ENCODE results near the gene ANKRD36C.
"Not testable (repeated sequence)": the region's sequence is repeated elsewhere in the genome, so short reads cannot be mapped to it uniquely, and the experiment has no call there.

ANKRD36C gene

GRCh38 chr2:95894443-95894842, 97.2 kb downstream of the ANKRD36C start:
- not testable (repeated sequence) for DNase-seq (ENCODE audit: low read depth); H3K4me3 ChIP-seq (ENCODE audit: low read length)

- not testable (repeated sequence) for DNase-seq (ENCODE audit: low read depth); H3K4me3 ChIP-seq (ENCODE audit: low read length)
Measured at GRCh38 chr2:95867929-95868328, 123.7 kb downstream of the ANKRD36C start.

GRCh38 chr2:95867047-95867677, 124.5 kb downstream of the ANKRD36C start:
- H3K4me3 ChIP-seq (ENCODE audit: low read length); DNase-seq (ENCODE audit: low read depth): not testable (repeated sequence)

- H3K4me3 ChIP-seq (ENCODE audit: low read length); DNase-seq (ENCODE audit: low read depth): not testable (repeated sequence)
Measured at GRCh38 chr2:95862121-95862520, 129.5 kb downstream of the ANKRD36C start.

GRCh38 chr2:95836151-95836550, 155.5 kb downstream of the ANKRD36C start:
- no peak for DNase-seq (ENCODE audit: low read depth)
- no peak for TF ChIP-seq CTCF (conservative IDR thresholded peaks at IDR 0.05; ENCODE audit: low read length)
- H3K4me3 ChIP-seq (ENCODE audit: low read length), result no peak overlapping the region

- not testable (repeated sequence) for DNase-seq (ENCODE audit: low read depth); H3K4me3 ChIP-seq (ENCODE audit: low read length)
Measured at GRCh38 chr2:95834077-95835013, 157.3 kb downstream of the ANKRD36C start.

GRCh38 chr2:95824218-95824617, 167.4 kb downstream of the ANKRD36C start:
- not testable (repeated sequence) for DNase-seq (ENCODE audit: low read depth); H3K4me3 ChIP-seq (ENCODE audit: low read length)

GRCh38 chr2:95817521-95817920, 174.1 kb downstream of the ANKRD36C start:
- DNase-seq (ENCODE audit: low read depth); H3K4me3 ChIP-seq (ENCODE audit: low read length): not testable (repeated sequence)

GRCh38 chr2:95813311-95813710, 178.3 kb downstream of the ANKRD36C start:
- peak; percentile 74 for DNase-seq (ENCODE audit: low read depth)
- not testable (repeated sequence) for H3K4me3 ChIP-seq (ENCODE audit: low read length)

- DNase-seq (ENCODE audit: low read depth), result no peak
- TF ChIP-seq CTCF (conservative IDR thresholded peaks at IDR 0.05; ENCODE audit: low read length), result no peak
- no peak overlapping the region for H3K4me3 ChIP-seq (ENCODE audit: low read length)
Measured at GRCh38 chr2:95799892-95800291, 191.7 kb downstream of the ANKRD36C start.

- DNase-seq (ENCODE audit: low read depth), result peak; percentile 1
- H3K4me3 ChIP-seq (ENCODE audit: low read length), result not testable (repeated sequence)
Measured at GRCh38 chr2:95799147-95799889, 192.3 kb downstream of the ANKRD36C start.

GRCh38 chr2:95796249-95797099, 195.2 kb downstream of the ANKRD36C start:
- H3K4me3 ChIP-seq (ENCODE audit: low read length); DNase-seq (ENCODE audit: low read depth): not testable (repeated sequence)

- DNase-seq (ENCODE audit: low read depth); H3K4me3 ChIP-seq (ENCODE audit: low read length): not testable (repeated sequence)
Measured at GRCh38 chr2:95793970-95794369, 197.7 kb downstream of the ANKRD36C start.

- H3K4me3 ChIP-seq (ENCODE audit: low read length); DNase-seq (ENCODE audit: low read depth): not testable (repeated sequence)
Measured at GRCh38 chr2:95790180-95790579, 201.4 kb downstream of the ANKRD36C start.

- not testable (repeated sequence) for H3K4me3 ChIP-seq (ENCODE audit: low read length); DNase-seq (ENCODE audit: low read depth)
Measured at GRCh38 chr2:95789385-95789784, 202.2 kb downstream of the ANKRD36C start.

GRCh38 chr2:95788642-95789041, 203.0 kb downstream of the ANKRD36C start:
- not testable (repeated sequence) for DNase-seq (ENCODE audit: low read depth)

More at GRCh38 chr2:95788642-95789041, 203.0 kb downstream of the ANKRD36C start:
- H3K4me3 ChIP-seq (ENCODE audit: low read length), result not testable (repeated sequence)
